ENCODE results near the gene ZNF385D.

ZNF385D gene

GRCh38 chr3:21618695-21619094 lies 132.3 kb downstream of the ZNF385D start:
- DNase-seq (ENCODE audit: low read depth in 1 of 2, low spot score in 1 of 2) = no peak

GRCh38 chr3:21613372-21614070 lies 137.5 kb downstream of the ZNF385D start:
- no peak for DNase-seq (ENCODE audit: low read depth in 1 of 2, low spot score in 1 of 2)

DNA sequence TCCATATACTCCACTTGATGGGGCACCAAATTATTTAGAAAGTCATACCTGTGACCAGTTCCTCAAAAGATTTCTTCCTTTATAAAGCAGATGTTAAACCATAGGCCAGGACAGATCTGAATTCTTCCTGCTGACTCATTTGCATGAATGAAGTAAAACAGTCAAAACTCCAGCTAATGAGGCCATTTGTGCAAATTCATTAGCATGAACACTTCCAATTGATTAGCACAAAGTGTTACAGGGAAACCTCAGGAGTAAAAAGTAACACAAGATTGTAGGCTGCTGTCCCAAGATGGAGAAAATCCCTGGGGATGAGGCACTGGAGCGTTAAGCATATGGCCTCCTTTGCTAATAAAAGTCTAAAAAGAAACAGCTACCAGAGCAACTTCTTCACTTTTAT lies 149.8 kb downstream of the ZNF385D start:
- DNase-seq (ENCODE audit: low read depth in 1 of 2, low spot score in 1 of 2) = no peak

- no peak for DNase-seq (ENCODE audit: low read depth in 1 of 2, low spot score in 1 of 2)
Observed at GRCh38 chr3:21599890-21600289, 151.1 kb downstream of the ZNF385D start.

GRCh38 chr3:21592828-21593227 lies 158.2 kb downstream of the ZNF385D start:
- no peak for DNase-seq (ENCODE audit: low read depth in 1 of 2, low spot score in 1 of 2)

DNA sequence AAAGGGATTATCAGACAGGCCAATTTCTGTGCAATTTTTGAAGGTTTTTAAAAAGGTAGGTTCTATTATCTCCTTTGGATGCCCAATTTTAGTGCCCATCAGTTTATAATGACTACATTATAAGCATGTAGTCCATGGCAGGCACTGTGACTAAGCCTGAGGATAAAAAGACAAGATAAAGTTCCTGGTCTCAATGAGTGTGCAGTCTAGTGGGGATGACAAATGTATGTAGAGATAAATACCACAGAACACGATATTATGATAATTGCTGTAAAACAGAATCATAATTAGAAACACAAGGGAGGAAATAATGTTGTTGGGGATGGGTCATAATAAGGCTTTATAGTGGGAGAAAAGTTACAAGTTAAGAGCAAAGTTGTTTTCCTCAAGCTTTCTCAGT lies 163.1 kb downstream of the ZNF385D start:
- no peak for DNase-seq (ENCODE audit: low read depth in 1 of 2, low spot score in 1 of 2)

DNA sequence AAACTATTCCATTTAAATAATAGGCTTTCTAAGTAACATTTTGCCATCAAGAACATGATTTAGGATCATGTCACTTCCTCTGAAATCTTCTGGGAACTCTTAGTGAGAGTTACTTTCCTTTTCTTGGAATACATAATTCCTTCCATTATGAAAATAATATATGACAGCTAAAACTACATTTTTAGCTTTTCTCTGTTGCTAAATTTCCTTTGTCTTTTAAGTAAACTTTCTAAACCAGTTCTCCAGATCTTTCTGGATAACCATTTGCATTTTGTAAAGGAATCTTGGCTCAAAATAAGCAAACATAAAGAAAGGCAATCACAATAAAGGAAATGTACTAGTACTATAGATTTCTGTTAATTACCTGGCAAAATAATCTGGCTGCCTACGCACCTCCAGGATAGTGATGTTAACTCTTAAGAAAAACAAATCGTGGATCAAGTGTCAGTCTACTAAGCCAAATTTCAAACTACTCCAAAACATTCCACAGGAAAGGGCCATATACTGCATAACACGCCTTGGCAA lies 165.7 kb downstream of the ZNF385D start:
- no peak for DNase-seq (ENCODE audit: low read depth in 1 of 2, low spot score in 1 of 2)

GRCh38 chr3:21573291-21573690 lies 177.7 kb downstream of the ZNF385D start:
- DNase-seq (ENCODE audit: low read depth in 1 of 2, low spot score in 1 of 2) = no peak

GRCh38 chr3:21564531-21564930 lies 186.5 kb downstream of the ZNF385D start:
- no peak for DNase-seq (ENCODE audit: low read depth in 1 of 2, low spot score in 1 of 2)

- no peak for DNase-seq (ENCODE audit: low read depth in 1 of 2, low spot score in 1 of 2)
Observed at GRCh38 chr3:21562243-21562642, 188.8 kb downstream of the ZNF385D start.

GRCh38 chr3:21561472-21561871 lies 189.5 kb downstream of the ZNF385D start:
- DNase-seq (ENCODE audit: low read depth in 1 of 2, low spot score in 1 of 2) = no peak

GRCh38 chr3:21551019-21551418 lies 200.0 kb downstream of the ZNF385D start:
- DNase-seq (ENCODE audit: low read depth in 1 of 2, low spot score in 1 of 2) = no peak

- no peak for DNase-seq (ENCODE audit: low read depth in 1 of 2, low spot score in 1 of 2)
Observed at GRCh38 chr3:21544076-21544462, 206.9 kb downstream of the ZNF385D start.

- DNase-seq (ENCODE audit: low read depth in 1 of 2, low spot score in 1 of 2) = no peak
Observed at GRCh38 chr3:21543380-21544075, 207.5 kb downstream of the ZNF385D start.

GRCh38 chr3:21542656-21543379 lies 208.2 kb downstream of the ZNF385D start:
- DNase-seq (ENCODE audit: low read depth in 1 of 2, low spot score in 1 of 2) = no peak

GRCh38 chr3:21540265-21540664 lies 210.7 kb downstream of the ZNF385D start:
- no peak for DNase-seq (ENCODE audit: low read depth in 1 of 2, low spot score in 1 of 2)

DNA sequence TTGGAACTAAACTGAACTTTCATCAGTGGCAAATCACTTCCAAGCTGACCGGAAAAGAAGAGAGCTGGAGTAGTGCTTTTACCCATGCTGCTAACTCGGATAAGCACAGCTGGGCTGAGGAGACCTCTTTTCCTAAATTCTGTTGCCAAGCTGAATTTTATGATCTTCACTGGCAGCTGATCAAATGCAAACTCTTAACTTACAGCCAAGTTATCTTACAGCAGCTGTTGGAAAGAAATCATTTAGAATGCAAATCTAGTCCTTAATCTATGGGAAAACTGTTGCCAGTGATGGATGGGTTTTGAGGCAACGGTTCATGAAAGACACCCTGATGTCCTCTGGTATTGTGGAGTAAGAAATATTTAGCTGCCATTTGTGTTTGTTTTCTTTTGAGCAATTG lies 216.5 kb downstream of the ZNF385D start:
- DNase-seq (ENCODE audit: low read depth in 1 of 2, low spot score in 1 of 2) = no peak

DNA sequence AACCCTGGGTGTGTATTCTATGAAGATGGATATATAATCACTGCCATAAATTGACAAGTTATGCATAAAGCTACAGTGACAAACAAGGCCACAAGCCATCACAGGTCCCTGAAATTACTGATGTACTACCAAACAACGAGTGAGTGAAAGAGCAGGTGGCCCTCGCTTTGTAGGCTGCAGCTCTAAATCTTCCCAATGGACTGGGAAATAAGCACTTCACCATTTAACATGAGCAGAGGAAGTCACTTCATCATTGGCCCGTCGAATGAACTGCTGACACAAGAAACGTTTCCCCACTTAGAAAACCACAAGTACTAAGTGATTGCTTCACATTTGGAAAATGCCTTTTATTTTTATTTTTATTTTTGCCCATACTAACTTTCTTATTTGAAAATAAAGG lies 218.0 kb downstream of the ZNF385D start:
- no peak for DNase-seq (ENCODE audit: low read depth in 1 of 2, low spot score in 1 of 2)

GRCh38 chr3:21531909-21532308 lies 219.1 kb downstream of the ZNF385D start:
- DNase-seq (ENCODE audit: low read depth in 1 of 2, low spot score in 1 of 2) = no peak

DNA sequence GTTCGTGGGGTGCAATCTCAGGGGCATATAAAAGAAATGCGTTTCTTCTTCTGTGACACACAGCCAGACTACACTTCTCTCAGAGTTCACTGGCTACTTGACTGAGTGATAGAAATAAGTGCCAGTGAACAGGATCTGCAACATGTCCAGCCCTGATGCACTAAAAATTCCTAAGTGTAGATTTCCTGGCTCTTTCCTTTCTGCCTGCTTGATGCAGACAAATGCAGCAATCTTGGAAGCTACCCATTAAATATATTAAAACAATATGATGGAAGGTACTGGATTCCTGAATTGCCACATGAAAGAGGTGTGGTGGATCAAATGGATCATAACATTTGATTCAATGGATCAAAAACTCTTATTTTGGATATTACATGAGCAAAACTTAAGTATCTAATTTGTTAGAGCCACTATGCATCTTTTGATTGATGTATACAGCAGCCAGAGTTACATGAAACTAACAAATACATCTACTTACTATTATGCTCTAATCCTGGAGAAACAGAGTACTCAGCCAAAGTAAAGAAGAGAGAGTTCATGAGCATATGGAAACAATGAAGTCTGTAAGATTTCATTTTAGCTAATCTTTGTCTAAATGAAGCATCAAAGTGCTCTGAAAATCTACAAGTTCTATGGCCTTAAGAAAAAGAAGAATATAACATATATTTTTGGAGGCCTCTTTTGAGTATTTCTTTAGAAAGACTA lies 222.6 kb downstream of the ZNF385D start:
- no peak for DNase-seq (ENCODE audit: low read depth in 1 of 2, low spot score in 1 of 2)

DNA sequence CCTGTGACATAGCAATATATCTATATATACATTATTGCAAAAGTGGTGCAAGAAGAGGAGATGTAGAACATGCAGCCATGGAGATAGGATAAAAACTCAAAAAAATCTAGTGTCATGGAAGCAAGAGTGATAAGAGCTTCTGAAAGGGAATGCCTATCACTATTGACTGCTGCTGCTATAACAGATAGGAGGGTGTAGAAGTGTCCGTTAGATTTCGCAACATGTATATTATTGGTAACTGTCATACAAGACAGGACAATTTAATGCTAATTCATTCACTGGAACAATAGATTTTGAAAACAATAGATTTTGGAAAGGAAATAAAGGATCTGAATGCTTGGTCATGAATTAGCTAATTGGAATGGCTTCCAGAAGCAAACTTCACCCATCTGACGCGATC lies 224.5 kb downstream of the ZNF385D start:
- no peak for DNase-seq (ENCODE audit: low read depth in 1 of 2, low spot score in 1 of 2)

Measured in activated CD4-positive, alpha-beta T cell treated with anti-CD3 and anti-CD28 coated beads, Interleukin-2, amount 50 U/mL, for 24 hours (primary cell).